Thyroid gland (tissue), 4 donors: ENCODE data around the gene ZKSCAN2.

Experiments used
- POLR2A ChIP-seq, 2 donors: fragments of 450-650 bp; IDR thresholded peaks; one replicate each; pipeline ENCODE4 v1.6.1; 2017; ENCODE audit warnings: antibody characterized with exemption in 2 of 2, mild to moderate bottlenecking in 2 of 2, moderate library complexity in 1 of 2
- TF ChIP-seq, protein P1 (sequence below), 6 experiments: fragments of 200-600 bp in 3 of 6; fragments of 450-650 bp in 3 of 6; sonication (generic) in 3 of 6; IDR thresholded peaks; one replicate each; pipeline ENCODE4 v1.5.1; 2016 to 2019; ENCODE audit warnings: antibody characterized with exemption in 6 of 6, mild to moderate bottlenecking in 2 of 6, inconsistent platforms in 1 of 6, moderate library complexity in 1 of 6

DNA sequence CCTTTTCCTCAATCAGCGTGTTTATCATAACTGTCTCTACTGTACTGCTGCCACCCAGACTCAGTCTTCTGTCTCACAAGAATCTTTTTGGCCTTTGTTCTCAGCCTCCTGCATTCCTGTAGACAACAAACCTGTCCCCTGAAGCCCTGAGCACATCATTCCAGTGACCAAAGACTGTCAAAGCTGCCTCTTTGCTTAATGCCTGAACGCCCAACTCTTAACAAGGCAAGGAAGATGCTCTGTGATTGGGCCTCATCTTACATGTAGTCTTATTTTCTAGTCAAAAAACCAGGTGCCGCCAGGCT, 70.2 kb downstream of the ZKSCAN2 start:
- TF ChIP-seq, protein P1, sequence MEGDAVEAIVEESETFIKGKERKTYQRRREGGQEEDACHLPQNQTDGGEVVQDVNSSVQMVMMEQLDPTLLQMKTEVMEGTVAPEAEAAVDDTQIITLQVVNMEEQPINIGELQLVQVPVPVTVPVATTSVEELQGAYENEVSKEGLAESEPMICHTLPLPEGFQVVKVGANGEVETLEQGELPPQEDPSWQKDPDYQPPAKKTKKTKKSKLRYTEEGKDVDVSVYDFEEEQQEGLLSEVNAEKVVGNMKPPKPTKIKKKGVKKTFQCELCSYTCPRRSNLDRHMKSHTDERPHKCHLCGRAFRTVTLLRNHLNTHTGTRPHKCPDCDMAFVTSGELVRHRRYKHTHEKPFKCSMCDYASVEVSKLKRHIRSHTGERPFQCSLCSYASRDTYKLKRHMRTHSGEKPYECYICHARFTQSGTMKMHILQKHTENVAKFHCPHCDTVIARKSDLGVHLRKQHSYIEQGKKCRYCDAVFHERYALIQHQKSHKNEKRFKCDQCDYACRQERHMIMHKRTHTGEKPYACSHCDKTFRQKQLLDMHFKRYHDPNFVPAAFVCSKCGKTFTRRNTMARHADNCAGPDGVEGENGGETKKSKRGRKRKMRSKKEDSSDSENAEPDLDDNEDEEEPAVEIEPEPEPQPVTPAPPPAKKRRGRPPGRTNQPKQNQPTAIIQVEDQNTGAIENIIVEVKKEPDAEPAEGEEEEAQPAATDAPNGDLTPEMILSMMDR (IDR thresholded peaks at IDR 0.05), result no peak
- TF ChIP-seq POLR2A (IDR thresholded peaks at IDR 0.05), result no peak
